ENCODE results near the gene PCDHB2.

- TF ChIP-seq, protein P1, sequence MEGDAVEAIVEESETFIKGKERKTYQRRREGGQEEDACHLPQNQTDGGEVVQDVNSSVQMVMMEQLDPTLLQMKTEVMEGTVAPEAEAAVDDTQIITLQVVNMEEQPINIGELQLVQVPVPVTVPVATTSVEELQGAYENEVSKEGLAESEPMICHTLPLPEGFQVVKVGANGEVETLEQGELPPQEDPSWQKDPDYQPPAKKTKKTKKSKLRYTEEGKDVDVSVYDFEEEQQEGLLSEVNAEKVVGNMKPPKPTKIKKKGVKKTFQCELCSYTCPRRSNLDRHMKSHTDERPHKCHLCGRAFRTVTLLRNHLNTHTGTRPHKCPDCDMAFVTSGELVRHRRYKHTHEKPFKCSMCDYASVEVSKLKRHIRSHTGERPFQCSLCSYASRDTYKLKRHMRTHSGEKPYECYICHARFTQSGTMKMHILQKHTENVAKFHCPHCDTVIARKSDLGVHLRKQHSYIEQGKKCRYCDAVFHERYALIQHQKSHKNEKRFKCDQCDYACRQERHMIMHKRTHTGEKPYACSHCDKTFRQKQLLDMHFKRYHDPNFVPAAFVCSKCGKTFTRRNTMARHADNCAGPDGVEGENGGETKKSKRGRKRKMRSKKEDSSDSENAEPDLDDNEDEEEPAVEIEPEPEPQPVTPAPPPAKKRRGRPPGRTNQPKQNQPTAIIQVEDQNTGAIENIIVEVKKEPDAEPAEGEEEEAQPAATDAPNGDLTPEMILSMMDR (IDR thresholded peaks at IDR 0.05) = no peak
- TF ChIP-seq EZH2 (IDR thresholded peaks at IDR 0.05) (no peak), EZH2phosphoT487 (IDR thresholded peaks at IDR 0.05) (no peak)
These were observed 24.8 kb downstream of the PCDHB2 start for GRCh38 chr5:141119250-141119649.
